DMS153 treated with DMSO at 0.1 percent for 48 hours (cell line): ENCODE results near the gene FLT1.

Source experiments
- DNase-seq: peaks from one replicate; lab custom pipeline; 2025; ENCODE audit not compliant: unreplicated experiment; lab: John Stamatoyannopoulos, UW

Gene FLT1

GRCh38 chr13:28464861-28465460, 30.0 kb downstream of the FLT1 start:
- DNase-seq: no peak

DNA sequence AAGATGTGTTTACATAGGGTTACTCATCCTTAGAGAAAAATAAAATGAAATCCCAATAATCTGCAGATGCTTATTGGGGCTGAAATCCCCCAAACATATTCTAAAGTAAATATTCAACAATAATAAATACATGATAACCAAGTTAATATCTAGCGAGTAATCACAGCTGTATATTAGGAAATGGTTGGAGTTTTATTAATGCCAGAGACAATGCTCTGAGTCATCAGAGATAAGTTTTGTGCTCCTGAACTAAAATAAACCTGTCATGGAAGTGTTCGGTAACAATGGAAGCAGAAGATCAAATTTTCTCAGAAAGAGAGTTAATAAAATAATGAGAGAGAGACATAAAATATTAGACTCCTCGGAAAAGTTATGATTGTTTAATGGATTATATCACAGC, 31.4 kb downstream of the FLT1 start:
- no peak for DNase-seq

- no peak for DNase-seq
Observed at GRCh38 chr13:28459911-28460310, 35.0 kb downstream of the FLT1 start.

GRCh38 chr13:28458608-28459007, 36.3 kb downstream of the FLT1 start:
- DNase-seq: no peak

DNA sequence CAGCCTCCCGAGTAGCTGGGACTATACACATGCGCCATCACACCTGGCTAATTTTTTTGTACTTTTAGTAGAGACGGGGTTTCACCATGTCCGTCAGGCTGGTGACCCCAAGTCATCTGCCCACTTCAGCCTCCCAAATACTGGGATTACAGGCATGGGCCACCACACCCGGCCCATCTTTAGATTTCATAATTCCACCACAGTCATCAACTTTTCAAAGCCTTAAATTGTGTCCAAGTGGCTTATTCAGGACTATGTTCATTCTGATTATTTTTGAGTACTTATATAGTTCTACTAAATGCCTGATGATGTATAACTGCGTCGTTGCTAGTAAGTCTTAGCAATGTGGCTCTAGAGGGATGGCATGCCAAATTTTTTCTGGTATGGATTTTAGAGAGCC, 36.9 kb downstream of the FLT1 start:
- DNase-seq: no peak

DNA sequence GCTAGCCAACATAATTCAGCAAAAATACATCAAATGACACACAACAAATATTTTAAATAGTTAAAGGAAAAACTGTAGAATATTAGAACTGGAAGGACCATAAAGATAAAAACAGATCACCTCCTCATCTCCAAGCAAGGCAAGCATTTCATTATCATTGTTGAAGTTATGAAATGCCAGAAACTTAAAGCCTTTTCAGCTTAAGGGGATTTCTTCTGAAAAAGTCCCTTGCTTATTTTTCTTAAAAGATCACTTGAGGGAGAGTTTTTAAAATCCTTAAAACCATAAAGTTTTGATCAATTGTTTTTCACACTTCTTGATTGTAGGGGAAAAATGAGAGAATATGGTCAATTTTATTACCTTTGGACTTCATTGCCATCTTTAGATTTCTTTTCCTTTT, 37.4 kb downstream of the FLT1 start:
- DNase-seq: no peak

- no peak for DNase-seq
Observed at GRCh38 chr13:28455580-28456194, 39.2 kb downstream of the FLT1 start.

DNA sequence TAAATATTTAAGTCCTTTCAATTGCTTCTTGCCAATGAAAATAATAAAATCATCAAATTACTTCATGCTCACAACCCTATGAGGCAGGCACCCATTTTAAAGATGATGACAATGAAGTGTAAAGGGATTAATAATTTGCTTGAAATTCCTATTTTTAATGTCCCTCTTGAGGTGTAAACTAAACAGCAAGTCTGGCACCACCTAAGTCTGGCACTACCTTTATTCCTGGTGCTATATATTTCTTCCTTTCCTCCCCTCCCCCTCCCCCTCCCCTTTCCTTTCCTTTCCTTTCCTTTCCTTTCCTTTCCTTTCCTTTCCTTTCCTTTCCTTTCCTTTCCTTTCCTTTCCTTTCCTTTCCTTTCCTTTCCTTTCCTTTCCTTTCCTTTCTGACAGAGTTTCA, 42.2 kb downstream of the FLT1 start:
- no peak for DNase-seq

GRCh38 chr13:28451482-28452217, 43.3 kb downstream of the FLT1 start:
- no peak for DNase-seq

- DNase-seq: no peak
Observed at GRCh38 chr13:28449826-28450773, 44.8 kb downstream of the FLT1 start.

- no peak for DNase-seq
Observed at GRCh38 chr13:28448651-28449358, 46.1 kb downstream of the FLT1 start.

GRCh38 chr13:28447989-28448388, 46.9 kb downstream of the FLT1 start:
- no peak for DNase-seq

GRCh38 chr13:28447206-28447605, 47.7 kb downstream of the FLT1 start:
- no peak for DNase-seq

GRCh38 chr13:28442839-28443238, 52.1 kb downstream of the FLT1 start:
- no peak for DNase-seq

DNA sequence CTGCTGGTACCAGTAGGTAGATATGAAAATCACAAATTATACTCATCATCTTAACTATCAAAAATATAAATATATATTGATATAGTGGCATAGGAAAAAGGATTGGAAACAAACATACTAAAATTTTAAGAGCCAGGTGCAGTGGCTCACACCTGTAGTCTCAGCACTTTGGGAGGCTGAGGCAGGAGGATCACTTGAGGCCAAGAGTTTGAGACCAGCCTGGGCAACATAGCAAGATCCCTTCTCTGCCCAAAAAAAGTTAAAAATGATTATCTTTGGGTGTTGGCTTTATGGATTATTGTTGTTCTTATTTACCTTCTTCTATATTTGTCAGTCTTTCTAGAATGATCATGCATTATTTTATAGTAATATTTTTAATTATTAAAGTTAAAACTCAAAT, 53.4 kb downstream of the FLT1 start:
- no peak for DNase-seq

- peak; percentile 23 for DNase-seq
Observed at GRCh38 chr13:28440774-28441504, 54.0 kb downstream of the FLT1 start.

- no peak for DNase-seq
Observed at GRCh38 chr13:28438598-28439334, 56.2 kb downstream of the FLT1 start.

- no peak for DNase-seq
Observed at GRCh38 chr13:28438067-28438466, 56.9 kb downstream of the FLT1 start.

DNA sequence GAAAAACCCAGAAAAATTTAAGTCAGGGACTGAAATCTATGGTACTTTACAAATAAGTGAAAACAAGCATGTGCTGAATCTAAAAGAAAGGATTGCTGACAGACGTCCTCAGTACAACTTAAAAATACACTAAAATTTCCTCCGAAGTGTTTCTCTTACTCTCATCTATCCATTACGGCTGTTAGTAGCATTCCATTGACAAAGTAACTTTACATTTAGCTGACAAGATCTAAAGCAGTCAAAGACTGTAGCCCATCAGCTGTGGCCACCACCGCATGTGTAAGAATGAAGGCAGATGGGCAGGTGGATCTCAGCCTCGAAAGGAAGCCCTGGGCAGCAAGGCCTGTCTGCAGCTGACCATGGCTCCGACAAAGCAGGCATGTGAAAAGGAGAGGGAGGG, 59.0 kb downstream of the FLT1 start:
- DNase-seq: no peak
